PC-3 (cell line): ENCODE data around the gene PSMD10. TPM values are rescaled to one million over a fixed set of nuclear protein-coding genes. Genes with fewer than 3 reads are reported as not detected.

Experiments used
- ATAC-seq: fragments of 200-7000 bp; cut with Tn5 transposase; 2 replicates; pipeline ENCODE4 v1.9.1; 2020; ENCODE audit warnings: mild to moderate bottlenecking, moderate library complexity
- BruUV-seq: library from RNA; stranded (reverse); fragments of 400-500 nt; replicated peaks from 2 replicates; lab custom pipeline; 2021; lab: Mats Ljungman, UMichigan
- CTCF ChIA-PET: fragments of 300-600 bp; sonication (Branson Sonifier 250); formaldehyde crosslinking; loops from one replicate; lab custom pipeline; 2022; ENCODE audit warnings: antibody characterized with exemption; lab: Charles Lee
- POLR2A ChIA-PET: fragments of 300-600 bp; sonication (Branson Sonifier 250); formaldehyde crosslinking; loops from one replicate; lab custom pipeline; 2022; ENCODE audit warnings: antibody characterized with exemption; ENCODE audit not compliant: unreplicated experiment; lab: Charles Lee
- DNase-seq: peaks from one replicate; pipeline ENCODE4 v3.0.0-alpha.2; 2015
- H2AFZ ChIP-seq: fragments of 300-600 bp; sonication (generic); 2 replicates; pipeline ENCODE4 v1.6.0; 2016; ENCODE audit warnings: antibody characterized with exemption, low read length
- H3F3A ChIP-seq: fragments of 300-600 bp; sonication (generic); one replicate; pipeline ENCODE4 v1.6.0; 2017; ENCODE audit warnings: antibody characterized with exemption, low read length, control low read depth, mild to moderate bottlenecking; ENCODE audit not compliant: unreplicated experiment
- H3K27ac ChIP-seq: fragments of 300-600 bp; sonication (generic); 2 replicates; pipeline ENCODE4 v1.5.1; 2016; ENCODE audit warnings: mild to moderate bottlenecking, low read length
- H3K27me3 ChIP-seq: fragments of 300-600 bp; sonication (generic); 2 replicates; pipeline ENCODE4 v1.6.1; 2016; ENCODE audit warnings: low read length, mixed read lengths
- H3K36me3 ChIP-seq: fragments of 300-600 bp; sonication (generic); 2 replicates; pipeline ENCODE4 v1.6.1; 2016; ENCODE audit warnings: low read depth, mixed run types, low read length, mixed read lengths
- H3K4me1 ChIP-seq: fragments of 300-600 bp; sonication (generic); 2 replicates; pipeline ENCODE4 v1.5.1; 2016; ENCODE audit warnings: low read length; ENCODE audit not compliant: insufficient read depth
- H3K4me2 ChIP-seq: fragments of 300-600 bp; sonication (generic); 2 replicates; pipeline ENCODE4 v1.6.0; 2016; ENCODE audit warnings: low read length
- H3K4me3 ChIP-seq: fragments of 300-600 bp; sonication (generic); 2 replicates; pipeline ENCODE4 v1.5.1; 2016; ENCODE audit warnings: mild to moderate bottlenecking, low read length, mixed read lengths
- H3K79me2 ChIP-seq: fragments of 300-600 bp; sonication (generic); 2 replicates; pipeline ENCODE4 v1.6.1; 2017; ENCODE audit warnings: low read length, mixed read lengths
- H3K9ac ChIP-seq: fragments of 300-600 bp; sonication (generic); 2 replicates; pipeline ENCODE4 v1.6.0; 2016; ENCODE audit warnings: mild to moderate bottlenecking, low read length
- H3K9me2 ChIP-seq: fragments of 300-600 bp; sonication (generic); replicated peaks from 2 replicates; pipeline ENCODE4 v1.6.1; 2016; ENCODE audit warnings: mixed run types, low read length, mixed read lengths
- H3K9me3 ChIP-seq: fragments of 300-600 bp; sonication (generic); 2 replicates; pipeline ENCODE4 v1.6.1; 2016; ENCODE audit warnings: low read length, mixed read lengths
- H4K20me1 ChIP-seq: fragments of 300-600 bp; sonication (generic); 2 replicates; pipeline ENCODE4 v1.6.1; 2016; ENCODE audit warnings: low read length, mixed read lengths
- EZH2 ChIP-seq: fragments of 300-600 bp; sonication (generic); IDR thresholded peaks from one replicate; pipeline ENCODE4 v1.6.1; 2017; ENCODE audit warnings: antibody characterized with exemption, mild to moderate bottlenecking, low read length; ENCODE audit not compliant: unreplicated experiment
- EZH2phosphoT487 ChIP-seq: fragments of 300-600 bp; sonication (generic); IDR thresholded peaks from 2 replicates; pipeline ENCODE4 v1.6.1; 2018; ENCODE audit warnings: mild to moderate bottlenecking, antibody characterized with exemption, low read length, borderline replicate concordance
- intact Hi-C: fragments of 100-400 bp; cut with micrococcal nuclease; formaldehyde crosslinking; loops from 2 replicates; pipeline ENCODE4 v1.9.0; 2023
- total RNA-seq: library from RNA; depleted of rRNA; stranded (reverse); fragments of >200 nt; gene quantifications from 2 replicates; pipeline ENCODE4 v1.2.3, GENCODE V29; 2014
- TF ChIP-seq, protein P1 (sequence below): fragments of 300-600 bp; sonication (generic); conservative IDR thresholded peaks from 2 replicates; pipeline ENCODE4 v1.5.1; 2017; ENCODE audit warnings: antibody characterized with exemption, low read depth, mild to moderate bottlenecking, low read length

Gene PSMD10
- total RNA-seq, 1 experiment from 2014 or later = 102 TPM

DNA sequence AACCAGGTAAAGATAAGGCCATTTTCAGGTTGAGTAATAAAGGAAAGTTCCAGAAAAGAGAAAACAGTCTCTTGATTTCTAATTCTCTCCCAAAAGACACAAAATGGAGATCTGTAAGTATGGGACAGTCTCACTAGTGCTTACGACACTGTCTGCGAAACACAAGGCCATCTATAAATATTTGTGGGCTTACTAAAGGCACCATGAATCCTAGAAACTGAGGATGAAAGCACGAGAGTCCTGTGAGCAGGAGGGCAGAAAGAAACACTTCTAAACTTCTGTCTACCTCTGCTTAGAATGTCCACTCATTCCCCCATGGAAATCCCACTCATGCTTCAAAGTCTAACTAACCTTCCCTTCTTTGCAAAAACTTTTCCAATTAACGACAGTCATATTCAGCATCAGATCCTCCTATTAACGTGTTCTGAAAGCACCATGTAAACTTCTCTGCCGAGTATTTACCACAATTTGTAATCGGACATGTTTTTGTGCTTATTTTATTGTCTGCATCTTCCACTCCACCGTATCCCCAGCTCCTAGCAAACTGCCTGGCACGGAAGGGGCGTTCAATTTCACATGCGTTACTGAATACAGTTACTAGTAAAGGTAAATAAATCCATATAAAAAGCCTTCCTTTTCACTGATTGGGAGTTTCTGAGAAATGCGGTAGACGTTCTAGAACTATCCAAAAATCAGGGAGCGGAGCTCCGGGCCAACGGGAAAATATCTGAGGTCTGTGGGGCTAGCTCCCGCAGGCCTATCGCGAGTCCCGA is 665 bp downstream of the PSMD10 start:
- H4K20me1 ChIP-seq = no peaks in the 10 kb centered on the region
- no peaks in the 10 kb centered on the region for H3K9me2 ChIP-seq
- H3K9me3 ChIP-seq = no peaks in the 10 kb centered on the region
- DNase-seq = peak; percentile 5
- H2AFZ ChIP-seq = peak overlapping the region; percentile 90
- peak overlapping the region; percentile 75 for H3K4me2 ChIP-seq
- H3K27ac ChIP-seq = peak overlapping the region; percentile 60
- TF ChIP-seq EZH2phosphoT487 (no peak), EZH2 (no peak)
- TF ChIP-seq, protein P1, sequence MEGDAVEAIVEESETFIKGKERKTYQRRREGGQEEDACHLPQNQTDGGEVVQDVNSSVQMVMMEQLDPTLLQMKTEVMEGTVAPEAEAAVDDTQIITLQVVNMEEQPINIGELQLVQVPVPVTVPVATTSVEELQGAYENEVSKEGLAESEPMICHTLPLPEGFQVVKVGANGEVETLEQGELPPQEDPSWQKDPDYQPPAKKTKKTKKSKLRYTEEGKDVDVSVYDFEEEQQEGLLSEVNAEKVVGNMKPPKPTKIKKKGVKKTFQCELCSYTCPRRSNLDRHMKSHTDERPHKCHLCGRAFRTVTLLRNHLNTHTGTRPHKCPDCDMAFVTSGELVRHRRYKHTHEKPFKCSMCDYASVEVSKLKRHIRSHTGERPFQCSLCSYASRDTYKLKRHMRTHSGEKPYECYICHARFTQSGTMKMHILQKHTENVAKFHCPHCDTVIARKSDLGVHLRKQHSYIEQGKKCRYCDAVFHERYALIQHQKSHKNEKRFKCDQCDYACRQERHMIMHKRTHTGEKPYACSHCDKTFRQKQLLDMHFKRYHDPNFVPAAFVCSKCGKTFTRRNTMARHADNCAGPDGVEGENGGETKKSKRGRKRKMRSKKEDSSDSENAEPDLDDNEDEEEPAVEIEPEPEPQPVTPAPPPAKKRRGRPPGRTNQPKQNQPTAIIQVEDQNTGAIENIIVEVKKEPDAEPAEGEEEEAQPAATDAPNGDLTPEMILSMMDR = no peak
- peak overlapping the region; percentile 87 for H3K4me3 ChIP-seq
- peak; percentile 3; the same call in 1 of the 2 replicates for ATAC-seq
- CTCF ChIA-PET = interaction anchor here (1.3 kb wide), 1 partner anchor 49 kb away, joined by 3 read pairs; no protein-coding TSS in a partner anchor
- POLR2A ChIA-PET = interaction anchor here (0.5 to 0.6 kb wide), 2 partner anchors 47 to 447 kb away, joined by 3 read pairs; no protein-coding TSS in a partner anchor
- H3F3A ChIP-seq = no peaks in the 10 kb centered on the region
- TSS peak; percentile 76 for BruUV-seq
- 0 out of 2 replicates have a peak, but pooled peaks cover 8% of the 10 kb centered on the region for H3K4me1 ChIP-seq
- H3K36me3 ChIP-seq = peaks cover 10% of the 10 kb centered on the region; the same call in 1 of the 2 replicates
- H3K79me2 ChIP-seq = peaks cover 56% of the 10 kb centered on the region
- intact Hi-C loops = loop anchor here (2.0 to 5.0 kb wide), 2 partner anchors 48 to 973 kb away; partner anchors contain the start of gene RBM41
- H3K27me3 ChIP-seq = no peaks in the 10 kb centered on the region
- H3K9ac ChIP-seq = peak overlapping the region; percentile 84

DNA sequence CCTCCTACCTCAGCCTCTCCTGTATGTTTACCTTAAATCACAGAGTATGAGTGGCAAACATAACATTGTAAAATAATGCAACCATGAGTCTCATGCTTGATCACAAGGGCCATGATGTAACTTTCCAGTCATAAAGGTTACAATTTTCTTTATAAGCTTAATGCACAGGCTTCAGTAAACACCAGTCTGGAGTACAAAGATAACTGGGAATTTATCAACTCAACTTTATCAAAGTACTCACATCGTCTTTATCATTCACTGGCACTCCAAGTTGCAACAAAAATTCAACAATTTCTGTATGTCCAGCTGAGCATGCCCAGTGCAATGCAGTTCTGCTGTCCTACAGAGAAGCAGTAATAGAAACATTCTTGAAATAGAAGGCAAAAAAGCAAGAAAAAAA is 2.8 kb downstream of the PSMD10 start:
- no peaks in the 10 kb centered on the region for H3K27me3 ChIP-seq
- H3K9me3 ChIP-seq = no peaks in the 10 kb centered on the region
- no peaks in the 10 kb centered on the region for H3F3A ChIP-seq
- 0 out of 2 replicates have a peak, but pooled peaks cover 8% of the 10 kb centered on the region for H3K4me1 ChIP-seq
- BruUV-seq = no TSS peak
- H3K4me2 ChIP-seq = no peak overlapping the region
- DNase-seq (no peak), ATAC-seq (no peak)
- TF ChIP-seq, protein P1 = no peak
- TF ChIP-seq EZH2phosphoT487 = no peak
- no peak for TF ChIP-seq EZH2
- peaks cover 48% of the 10 kb centered on the region for H3K79me2 ChIP-seq
- intact Hi-C loops = no loop called here
- no peaks in the 10 kb centered on the region for H3K9me2 ChIP-seq
- H3K27ac ChIP-seq = no peak overlapping the region
- no peak overlapping the region for H3K4me3 ChIP-seq
- H2AFZ ChIP-seq = no peak overlapping the region
- H4K20me1 ChIP-seq = no peaks in the 10 kb centered on the region
- peaks cover 22% of the 10 kb centered on the region for H3K36me3 ChIP-seq
- no peak overlapping the region for H3K9ac ChIP-seq
- ChIA-PET POLR2A (no interaction called here), CTCF (no interaction called here)

DNA sequence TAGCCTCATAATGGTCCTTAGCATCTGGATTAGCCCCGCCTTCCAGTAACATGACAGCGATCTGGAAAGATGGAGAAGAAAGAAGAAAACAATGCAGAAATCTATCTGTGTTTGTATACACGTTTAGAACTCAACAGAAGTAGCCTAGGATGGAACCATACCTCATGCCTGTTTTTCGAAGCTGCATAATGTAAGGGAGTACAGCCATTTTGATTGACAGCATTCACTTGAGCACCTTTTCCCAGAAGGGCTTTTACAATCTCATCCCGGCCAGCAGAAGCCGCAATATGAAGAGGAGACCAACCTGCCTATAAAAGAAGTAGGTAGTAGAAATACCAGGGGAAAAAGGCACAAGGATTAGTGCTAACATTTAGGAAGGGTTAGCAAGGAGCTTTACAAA is 3.5 kb downstream of the PSMD10 start:
- Histone ChIP-seq H3K4me1 (0 out of 2 replicates have a peak, but pooled peaks cover 8% of the 10 kb centered on the region), H3K9me3 (no peaks in the 10 kb centered on the region), H3K9ac (no peak overlapping the region), H2AFZ (no peak overlapping the region), H3K27ac (no peak overlapping the region), H3K4me2 (no peak overlapping the region), H4K20me1 (no peaks in the 10 kb centered on the region), H3K4me3 (no peak overlapping the region), H3F3A (no peaks in the 10 kb centered on the region), H3K36me3 (peaks cover 22% of the 10 kb centered on the region), H3K79me2 (peaks cover 42% of the 10 kb centered on the region), H3K27me3 (no peaks in the 10 kb centered on the region), H3K9me2 (no peaks in the 10 kb centered on the region)
- TF ChIP-seq EZH2phosphoT487 = no peak
- no peak for TF ChIP-seq EZH2
- TF ChIP-seq, protein P1 = no peak
- CTCF ChIA-PET = no interaction called here
- POLR2A ChIA-PET = no interaction called here
- no TSS peak for BruUV-seq
- no peak for DNase-seq
- intact Hi-C loops = no loop called here
- no peak for ATAC-seq
